ENCODE data around the gene IGSF22.

GRCh38 chr11:18768978-18769377, 43.0 kb upstream of the IGSF22 start:
- TF ChIP-seq CTCF (IDR thresholded peaks at IDR 0.05), result no peak
- no peak for TF ChIP-seq POLR2A (IDR thresholded peaks at IDR 0.05)

Measured in thyroid gland (tissue), 4 donors.